Right lobe of liver (tissue), 6 donors: ENCODE measurements around the gene MAPRE2. TPM values are rescaled to one million over a fixed set of nuclear protein-coding genes. Genes with fewer than 3 reads are reported as not detected.

Experiments
- ATAC-seq, 4 donors: fragments of 200-7000 bp; cut with Tn5 transposase; one replicate each; pipeline ENCODE4 v1.9.1; 2020; ENCODE audit warnings: mild to moderate bottlenecking in 4 of 4, moderate library complexity in 4 of 4
- DNase-seq, 3 donors: peaks; one replicate each; pipeline ENCODE4 v3.0.0-alpha.2; 2020
- H3K27ac ChIP-seq, 3 donors: fragments of 200-600 bp; one replicate each; pipeline ENCODE4 v1.8.0; 2022
- H3K27me3 ChIP-seq, 2 donors: fragments of 200-600 bp; one replicate each; pipeline ENCODE4 v1.8.0; 2022
- H3K36me3 ChIP-seq, 4 donors: fragments of 200-600 bp; sonication (generic) in 1 of 4; one replicate each; pipeline versions ENCODE4 v1.5.1 to v1.8.0; 2017 to 2022; ENCODE audit warnings: control low read depth in 1 of 4
- H3K4me1 ChIP-seq, 4 donors: fragments of 200-600 bp; sonication (generic) in 1 of 4; one replicate each; pipeline versions ENCODE4 v1.5.1 to v1.8.0; 2017 to 2022; ENCODE audit warnings: control low read depth in 1 of 4
- H3K4me3 ChIP-seq, 3 donors: fragments of 200-600 bp; one replicate each; pipeline ENCODE4 v1.8.0; 2022
- H3K9me3 ChIP-seq, 4 donors: fragments of 200-600 bp; sonication (generic) in 1 of 4; one replicate each; pipeline versions ENCODE4 v1.5.1 to v1.8.0; 2017 to 2022; ENCODE audit warnings: control low read depth in 1 of 4
- CTCF ChIP-seq, 4 donors: fragments of 200-600 bp in 3 of 4; fragments of 450-650 bp in 1 of 4; IDR thresholded peaks; one replicate each; pipeline versions ENCODE4 v1.5.1 to v1.8.0; 2016 to 2022; ENCODE audit warnings: antibody characterized with exemption in 4 of 4, mild to moderate bottlenecking in 2 of 4
- POLR2A ChIP-seq: fragments of 450-650 bp; IDR thresholded peaks from one replicate; pipeline ENCODE4 v1.6.1; 2017; ENCODE audit warnings: antibody characterized with exemption, mild to moderate bottlenecking
- WGBS: methylation state at CpG from one replicate; pipeline ENCODE4 v1.1.6; 2018; ENCODE audit warnings: low coverage, low lambda C conversion rate; ENCODE audit not compliant: insufficient coverage; ENCODE audit errors: missing lambda C conversion rate; 5-methylcytosine and 5-hydroxymethylcytosine counted together
- intact Hi-C, 2 donors: fragments of 100-400 bp; cut with DNase I; formaldehyde crosslinking; loops; one replicate each; pipeline versions ENCODE4 v1.11.2 to v1.14.1; 2022
- total RNA-seq, 6 experiments: library from RNA; depleted of rRNA in 2 of 6; stranded (reverse); fragments of >200 nt in 2 of 6; fragmentation: NEBNext Ultra II Directional in 3 of 6; extraction: Animal tissue kit (Norgen Biotek cat#: 25700) in 3 of 6; gene quantifications; one replicate each; pipeline versions ENCODE4 v1.1.0 to v1.2.4, GENCODE V29; 2016 to 2023
- donor health status: DM: no; HTN: yes; CAD: no.
- donor health status: DM: no; HTN: no; CAD: no.
- donor health status: DM: no; HTN: no; CAD: no.
- donor health status: DM: no; HTN: yes; CAD: no.
- donor health status: DM: no; HTN: yes; CAD: no.

The MAPRE2 gene
- total RNA-seq, 6 experiments from 2014 or later = 17.0 to 25.9 (median 21.5) TPM

GRCh38 chr18:35073186-35074105, 32.2 kb downstream of the MAPRE2 start:
- no peaks in the 10 kb centered on the region for H3K27me3 ChIP-seq
- TF ChIP-seq CTCF (IDR thresholded peaks at IDR 0.05) = no peak
- no peak for TF ChIP-seq POLR2A
- peak in 2 of 4 donors; percentile 20 to 45 for ATAC-seq
- 39% methylated on average over 3 of the region's 3 CpGs for WGBS
- no peak overlapping the region for H3K4me3 ChIP-seq
- no peaks in the 10 kb centered on the region for H3K9me3 ChIP-seq
- H3K4me1 ChIP-seq = no peaks in the 10 kb centered on the region
- no peaks in the 10 kb centered on the region for H3K36me3 ChIP-seq
- H3K27ac ChIP-seq = no peak overlapping the region
- intact Hi-C loops = no loop called here
- DNase-seq = no peak

GRCh38 chr18:35074581-35074980, 33.4 kb downstream of the MAPRE2 start:
- Histone ChIP-seq H3K9me3 (no peaks in the 10 kb centered on the region), H3K27ac (no peak overlapping the region), H3K36me3 (no peaks in the 10 kb centered on the region), H3K4me1 (no peaks in the 10 kb centered on the region), H3K27me3 (no peaks in the 10 kb centered on the region), H3K4me3 (no peak overlapping the region)
- intact Hi-C loops = no loop called here
- ATAC-seq (peak in 1 of 4 donors; percentile 38), DNase-seq (no peak)
- TF ChIP-seq CTCF (IDR thresholded peaks at IDR 0.05) (no peak), POLR2A (no peak)
- 70% methylated on average over 1 of the region's 1 CpG for WGBS

- ATAC-seq (no peak), DNase-seq (no peak)
- intact Hi-C loops = no loop called here
- Histone ChIP-seq H3K36me3 (no peaks in the 10 kb centered on the region), H3K4me3 (no peak overlapping the region), H3K9me3 (no peaks in the 10 kb centered on the region), H3K27me3 (no peaks in the 10 kb centered on the region), H3K27ac (no peak overlapping the region), H3K4me1 (no peaks in the 10 kb centered on the region)
- WGBS = 80% methylated on average over 5 of the region's 6 CpGs
- TF ChIP-seq CTCF (IDR thresholded peaks at IDR 0.05) (no peak), POLR2A (no peak)
Observed at GRCh38 chr18:35075132-35075531, 33.9 kb downstream of the MAPRE2 start.

- WGBS = 76% methylated on average over 4 of the region's 4 CpGs
- H3K4me1 ChIP-seq = no peaks in the 10 kb centered on the region
- no peak overlapping the region for H3K4me3 ChIP-seq
Observed at GRCh38 chr18:35076135-35076924, 35.1 kb downstream of the MAPRE2 start.

More at GRCh38 chr18:35076135-35076924, 35.1 kb downstream of the MAPRE2 start:
- Histone ChIP-seq H3K36me3 (no peaks in the 10 kb centered on the region), H3K9me3 (no peaks in the 10 kb centered on the region), H3K27me3 (no peaks in the 10 kb centered on the region), H3K27ac (no peak overlapping the region)
- intact Hi-C loops = no loop called here
- DNase-seq = no peak
- ATAC-seq = no peak
- TF ChIP-seq POLR2A = no peak
- TF ChIP-seq CTCF (IDR thresholded peaks at IDR 0.05) = no peak
